Adipocyte (in vitro differentiated cells): Measurements from ENCODE around the gene ATF6B.

Experiments
- DNase-seq: peaks from one replicate; pipeline ENCODE4 v3.0.0-alpha.2; 2015; ENCODE audit warnings: low read depth
- H3K27me3 ChIP-seq: replicated peaks from 2 replicates; pipeline ENCODE4 v1.7.0; 2013; ENCODE audit warnings: mild to moderate bottlenecking, low read length, moderate library complexity; ENCODE audit not compliant: control insufficient read depth, insufficient read depth
- H3K36me3 ChIP-seq: 2 replicates; pipeline ENCODE4 v1.7.0; 2013; ENCODE audit warnings: low read length, mild to moderate bottlenecking, moderate library complexity; ENCODE audit not compliant: control insufficient read depth, insufficient read depth, severe bottlenecking
- H3K4me1 ChIP-seq: 2 replicates; pipeline ENCODE4 v1.7.0; 2013; ENCODE audit warnings: mild to moderate bottlenecking, low read length, moderate library complexity; ENCODE audit not compliant: control insufficient read depth, insufficient read depth
- H3K4me3 ChIP-seq: 2 replicates; pipeline ENCODE4 v1.7.0; 2013; ENCODE audit warnings: mild to moderate bottlenecking, low read length, moderate library complexity
- H3K9ac ChIP-seq: 2 replicates; pipeline ENCODE4 v1.7.0; 2013; ENCODE audit warnings: mild to moderate bottlenecking, low read length, moderate library complexity
- H3K9me3 ChIP-seq: 2 replicates; pipeline ENCODE4 v1.7.0; 2013; ENCODE audit warnings: mild to moderate bottlenecking, low read length, moderate library complexity; ENCODE audit not compliant: control insufficient read depth

ATF6B gene

GRCh38 chr6:32127409-32127716, 683 bp downstream of the ATF6B start:
- Histone ChIP-seq H3K36me3 (peaks cover 36% of the 10 kb centered on the region), H3K4me3 (peak overlapping the region; percentile 99), H3K27me3 (no peaks in the 10 kb centered on the region), H3K4me1 (peaks cover 22% of the 10 kb centered on the region), H3K9me3 (no peaks in the 10 kb centered on the region), H3K9ac (peak overlapping the region; percentile 100)
- DNase-seq = no peak

GRCh38 chr6:32126880-32127279, 1.2 kb downstream of the ATF6B start:
- H3K27me3 ChIP-seq = no peaks in the 10 kb centered on the region
- H3K4me1 ChIP-seq = peaks cover 22% of the 10 kb centered on the region
- H3K36me3 ChIP-seq = peaks cover 39% of the 10 kb centered on the region
- H3K4me3 ChIP-seq = peak overlapping the region; percentile 99
- no peak for DNase-seq
- H3K9me3 ChIP-seq = no peaks in the 10 kb centered on the region
- H3K9ac ChIP-seq = peak overlapping the region; percentile 100

GRCh38 chr6:32123681-32124080, 4.4 kb downstream of the ATF6B start:
- no peak for DNase-seq
- Histone ChIP-seq H3K4me1 (peaks cover 16% of the 10 kb centered on the region), H3K36me3 (peaks cover 59% of the 10 kb centered on the region), H3K27me3 (no peaks in the 10 kb centered on the region), H3K9ac (no peak overlapping the region), H3K4me3 (no peak overlapping the region), H3K9me3 (no peaks in the 10 kb centered on the region)

DNA sequence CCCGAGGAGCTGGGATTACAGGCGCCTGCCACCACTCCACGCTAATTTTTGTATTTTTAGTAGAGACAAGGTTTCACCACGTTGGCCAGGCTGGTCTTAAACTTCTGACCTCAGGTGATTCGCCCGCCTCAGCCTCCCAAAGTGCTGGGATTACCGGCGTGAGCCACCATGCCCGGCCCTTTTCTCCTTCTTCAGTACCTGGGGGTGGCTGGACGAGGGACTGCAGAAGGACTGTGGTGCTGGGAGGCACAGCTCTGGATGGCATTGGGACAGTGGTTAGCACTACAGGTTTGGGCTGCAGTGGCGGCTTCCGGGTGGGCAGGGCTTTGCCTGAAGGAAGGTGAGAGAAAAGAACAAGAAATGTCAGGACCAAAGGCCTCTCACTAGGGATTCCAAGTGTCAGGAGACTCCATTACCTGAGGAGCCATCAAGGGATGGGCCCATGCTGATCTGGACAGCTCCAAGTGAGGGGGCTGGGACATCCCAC, 7.4 kb downstream of the ATF6B start:
- no peaks in the 10 kb centered on the region for H3K9me3 ChIP-seq
- no peak overlapping the region for H3K9ac ChIP-seq
- no peaks in the 10 kb centered on the region for H3K27me3 ChIP-seq
- no peak for DNase-seq
- H3K4me1 ChIP-seq = peaks cover 4% of the 10 kb centered on the region
- H3K4me3 ChIP-seq = no peak overlapping the region
- peaks cover 79% of the 10 kb centered on the region for H3K36me3 ChIP-seq

DNA sequence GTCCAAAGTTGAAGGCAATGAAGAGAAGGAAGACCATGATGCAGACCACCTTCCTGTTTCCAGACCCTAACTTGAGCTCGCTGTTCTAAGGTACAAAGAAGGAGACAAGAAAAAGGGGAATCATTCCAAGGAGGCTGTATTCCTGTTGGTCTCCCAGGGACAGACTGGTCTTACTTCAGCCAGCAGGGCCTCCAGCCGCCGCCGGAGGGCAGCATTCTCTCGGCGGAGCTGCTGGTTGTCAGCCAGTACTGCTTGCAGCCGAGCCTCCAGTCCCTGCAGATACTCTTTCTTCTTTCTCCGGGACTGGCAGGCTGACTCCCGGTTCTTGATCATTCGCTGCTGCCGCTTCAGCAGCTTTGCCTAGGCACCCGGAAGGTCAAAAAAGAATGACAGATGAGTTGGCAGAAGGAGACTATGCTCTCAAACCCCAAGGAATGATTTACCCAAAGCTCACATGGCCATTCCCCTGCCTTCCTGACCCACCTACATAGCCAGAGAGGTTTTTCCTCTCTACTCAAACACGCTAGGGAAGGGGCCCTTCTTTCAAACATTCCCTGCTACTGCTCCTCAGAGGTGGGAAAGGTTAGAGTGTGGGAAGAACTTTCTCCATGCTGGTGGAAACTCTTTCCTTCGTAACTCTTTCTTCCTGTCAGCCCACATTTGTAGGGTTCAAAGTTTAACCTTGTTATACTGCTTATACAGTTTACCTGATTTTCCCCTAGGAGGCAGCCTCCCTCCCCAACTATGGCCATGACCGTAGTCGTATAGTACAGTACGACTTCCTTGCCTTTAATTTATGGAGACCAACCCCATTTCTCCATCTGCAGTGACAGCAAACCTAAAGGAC, 9.0 kb downstream of the ATF6B start:
- DNase-seq = peak; percentile 94
- Histone ChIP-seq H3K27me3 (no peaks in the 10 kb centered on the region), H3K36me3 (peaks cover 67% of the 10 kb centered on the region), H3K4me1 (peaks cover 13% of the 10 kb centered on the region), H3K4me3 (no peak overlapping the region), H3K9me3 (no peaks in the 10 kb centered on the region), H3K9ac (peak overlapping the region; percentile 38)

- H3K36me3 ChIP-seq = peaks cover 55% of the 10 kb centered on the region
- peaks cover 28% of the 10 kb centered on the region for H3K4me1 ChIP-seq
- H3K9ac ChIP-seq = no peak overlapping the region
- no peak for DNase-seq
- H3K4me3 ChIP-seq = no peak overlapping the region
- H3K27me3 ChIP-seq = no peaks in the 10 kb centered on the region
- no peaks in the 10 kb centered on the region for H3K9me3 ChIP-seq
Measured at GRCh38 chr6:32117461-32117860, 10.6 kb downstream of the ATF6B start.

DNA sequence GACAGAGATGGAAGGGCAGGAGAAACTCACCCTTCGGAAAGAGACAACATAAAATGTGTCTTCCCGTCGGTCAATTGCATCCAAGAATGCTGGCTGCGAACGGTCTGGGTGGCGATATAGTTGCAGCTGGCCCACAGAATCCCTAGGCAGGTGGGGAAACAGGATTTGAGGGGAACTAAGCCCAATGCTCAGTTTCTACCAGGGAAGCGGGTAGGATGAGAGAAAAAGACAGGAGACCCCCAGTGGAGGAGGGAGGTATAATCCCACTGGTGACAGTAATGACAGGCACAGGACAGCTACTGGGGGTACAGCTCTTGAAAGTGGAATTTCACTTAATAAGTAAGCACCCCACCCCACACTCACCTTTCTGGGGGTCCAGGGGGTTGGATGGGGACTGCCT, 11.4 kb downstream of the ATF6B start:
- Histone ChIP-seq H3K27me3 (no peaks in the 10 kb centered on the region), H3K4me3 (no peak overlapping the region), H3K9me3 (no peaks in the 10 kb centered on the region), H3K9ac (no peak overlapping the region), H3K36me3 (peaks cover 49% of the 10 kb centered on the region), H3K4me1 (peaks cover 35% of the 10 kb centered on the region)
- peak; percentile 45 for DNase-seq

DNA sequence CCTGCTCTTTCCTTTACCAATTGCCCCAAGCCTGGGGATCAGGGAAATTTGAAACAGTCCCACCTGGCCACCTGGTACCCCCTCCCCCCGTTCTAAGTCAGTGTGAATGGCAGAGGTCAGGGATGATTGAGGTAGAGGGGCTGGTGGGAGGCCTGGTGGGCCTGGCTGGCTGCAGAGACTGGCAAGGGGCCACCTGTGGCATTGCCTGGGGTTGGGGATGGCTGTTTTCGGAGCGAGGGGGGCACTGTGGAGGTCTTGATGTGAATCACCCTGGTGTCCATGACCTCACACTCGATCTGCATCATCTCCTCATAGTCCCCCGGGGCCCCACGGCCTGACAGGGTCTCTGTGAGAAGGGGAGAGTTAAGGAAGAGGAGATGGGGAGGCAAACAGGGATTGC, 12.4 kb downstream of the ATF6B start:
- H3K9ac ChIP-seq = peak overlapping the region; percentile 46
- no peaks in the 10 kb centered on the region for H3K9me3 ChIP-seq
- no peaks in the 10 kb centered on the region for H3K27me3 ChIP-seq
- peaks cover 46% of the 10 kb centered on the region for H3K4me1 ChIP-seq
- DNase-seq = no peak
- peaks cover 39% of the 10 kb centered on the region for H3K36me3 ChIP-seq
- H3K4me3 ChIP-seq = no peak overlapping the region

GRCh38 chr6:32114796-32115195, 13.2 kb downstream of the ATF6B start:
- Histone ChIP-seq H3K36me3 (peaks cover 36% of the 10 kb centered on the region), H3K27me3 (no peaks in the 10 kb centered on the region), H3K4me3 (peak overlapping the region; percentile 34), H3K4me1 (peaks cover 51% of the 10 kb centered on the region), H3K9ac (peak overlapping the region; percentile 60), H3K9me3 (no peaks in the 10 kb centered on the region)
- peak; percentile 53 for DNase-seq

DNA sequence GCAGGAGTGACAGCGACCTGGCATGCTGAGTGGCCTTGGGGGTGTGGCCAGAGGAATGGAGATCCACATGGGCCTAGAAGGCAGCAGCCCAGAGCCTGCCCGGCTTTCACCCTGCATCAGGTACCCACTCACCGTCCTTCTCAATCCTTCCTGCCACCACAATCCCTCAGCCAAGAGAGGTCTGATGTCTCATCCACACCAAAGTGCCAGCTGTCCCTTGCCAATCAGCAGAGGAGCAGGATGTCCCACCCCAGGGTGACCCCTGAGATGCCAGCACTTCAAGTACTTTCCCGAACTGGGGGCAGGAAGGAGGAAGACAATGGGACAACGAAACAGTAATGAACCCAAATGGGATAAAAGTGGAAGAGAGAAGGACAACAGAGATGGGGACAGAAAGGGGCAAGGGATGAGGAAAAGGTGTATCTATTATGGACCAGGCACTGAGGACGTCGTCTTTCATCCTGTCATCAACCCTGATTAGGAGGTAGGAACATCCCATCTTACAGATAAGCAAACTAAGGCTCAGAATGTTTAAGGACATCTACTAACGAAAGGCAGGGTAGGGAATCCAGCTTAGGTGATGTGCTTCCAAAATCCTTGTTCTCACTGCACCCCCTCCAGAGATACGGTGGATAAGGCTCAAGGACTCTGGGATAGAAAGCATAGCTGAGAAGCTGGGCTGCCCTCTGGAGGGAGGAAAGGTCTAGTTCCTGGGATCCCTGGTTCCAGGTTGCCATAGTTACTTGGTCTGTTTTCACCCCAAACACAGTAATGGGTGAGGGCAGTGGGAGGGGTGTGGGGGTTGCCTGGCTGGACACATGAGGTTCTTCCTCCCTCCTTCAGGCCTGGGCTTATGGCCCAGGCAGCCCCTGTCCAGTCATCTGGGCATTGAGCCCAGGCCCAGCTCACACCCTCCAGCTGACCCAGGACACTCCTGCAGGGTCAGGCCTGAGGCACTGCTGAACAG, 14.4 kb downstream of the ATF6B start:
- H3K36me3 ChIP-seq = peaks cover 31% of the 10 kb centered on the region
- no peaks in the 10 kb centered on the region for H3K27me3 ChIP-seq
- no peaks in the 10 kb centered on the region for H3K9me3 ChIP-seq
- H3K4me1 ChIP-seq = peaks cover 54% of the 10 kb centered on the region
- no peak overlapping the region for H3K4me3 ChIP-seq
- H3K9ac ChIP-seq = peak overlapping the region; percentile 60
- peak; percentile 90 for DNase-seq

DNA sequence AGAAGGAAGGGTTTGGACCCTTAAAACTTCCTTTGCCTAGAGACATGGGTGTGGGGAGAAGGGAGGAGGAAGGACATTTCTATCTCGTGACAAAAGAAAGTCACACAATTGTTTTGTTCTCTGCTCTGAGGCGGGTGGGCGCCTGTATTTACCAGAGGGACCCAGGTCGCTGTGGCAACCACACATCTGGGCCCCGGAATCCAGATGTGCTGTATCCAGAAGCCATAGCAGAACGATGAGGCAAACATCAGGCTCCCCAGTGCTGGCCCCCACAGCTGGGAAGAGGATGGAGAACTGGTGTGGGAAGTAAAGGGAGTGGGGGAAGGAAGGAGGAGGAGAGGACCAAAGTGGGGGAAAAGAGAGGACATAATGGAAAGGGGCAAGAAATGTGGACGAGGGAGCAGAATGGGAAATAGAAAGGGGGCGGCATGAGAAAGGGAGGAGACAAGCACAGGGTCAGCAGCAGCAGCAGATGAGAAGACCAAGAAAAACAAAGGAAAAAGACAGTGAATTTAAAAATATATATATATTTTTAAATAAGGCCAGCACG, 15.5 kb downstream of the ATF6B start:
- H3K27me3 ChIP-seq = no peaks in the 10 kb centered on the region
- H3K9ac ChIP-seq = peak overlapping the region; percentile 8
- peaks cover 21% of the 10 kb centered on the region for H3K36me3 ChIP-seq
- H3K9me3 ChIP-seq = no peaks in the 10 kb centered on the region
- peaks cover 64% of the 10 kb centered on the region for H3K4me1 ChIP-seq
- H3K4me3 ChIP-seq = no peak overlapping the region
- DNase-seq = peak; percentile 63
